Keratinocyte (primary cell): ENCODE results near the gene VPS37C.

Experiments
- CTCF ChIP-seq, 3 experiments: IDR thresholded peaks in 1 of 3; conservative IDR thresholded peaks in 1 of 3; optimal IDR thresholded peaks in 1 of 3; 2 replicates in 2 of 3; 3 replicates in 1 of 3; pipeline versions ENCODE3 to v1.5.1; 2011; ENCODE audit warnings: low read length in 3 of 3, mild to moderate bottlenecking in 3 of 3, moderate library complexity in 2 of 3, control low read depth in 1 of 3, inconsistent platforms in 1 of 3; ENCODE audit not compliant: insufficient read depth in 2 of 3; ENCODE audit errors: extremely low read depth in 1 of 3
- EZH2 ChIP-seq: IDR thresholded peaks from one replicate; pipeline ENCODE4 v1.6.1; 2012; ENCODE audit warnings: inconsistent platforms, mild to moderate bottlenecking, low read length, moderate library complexity

- TF ChIP-seq CTCF (optimal IDR thresholded peaks at IDR 0.05 in 1 of 3, IDR thresholded peaks at IDR 0.05 in 1 of 3, conservative IDR thresholded peaks at IDR 0.05 in 1 of 3; ENCODE audit: extremely low read depth in 1 of 3, insufficient read depth in 2 of 3, low read length in 3 of 3) (no peak), EZH2 (no peak)
Measured at GRCh38 chr11:61145228-61146005, 15.8 kb downstream of the VPS37C start.
